CD4-positive, alpha-beta T cell (primary cell): ENCODE data around the gene MYO1B. TPM values are rescaled to one million over a fixed set of nuclear protein-coding genes. Genes with fewer than 3 reads are reported as not detected.

Source experiments
- ATAC-seq: fragments of 200-7000 bp; cut with Tn5 transposase; one replicate; pipeline ENCODE4 v1.10.0; 2022; ENCODE audit warnings: mild to moderate bottlenecking; ENCODE audit not compliant: poor library complexity
- CTCF ChIA-PET: fragments of 350-600 bp; sonication (Branson Sonifier 250); formaldehyde crosslinking; loops from one replicate; lab custom pipeline; 2021; ENCODE audit warnings: antibody characterized with exemption, inconsistent platforms; lab: Charles Lee
- POLR2A ChIA-PET: fragments of 350-600 bp; sonication (Branson Sonifier 250); formaldehyde crosslinking; loops from one replicate; lab custom pipeline; 2021; ENCODE audit warnings: antibody characterized with exemption, inconsistent platforms; lab: Charles Lee
- DNase-seq, 14 experiments: peaks; one replicate each; pipeline ENCODE4 v3.0.0-alpha.2; 2013 to 2020; ENCODE audit warnings: mixed read lengths in 2 of 14
- H3K27ac ChIP-seq, 2 donors: one replicate each; pipeline versions ENCODE4 v1.5.1 to v1.7.0; 2013; ENCODE audit warnings: low read length in 2 of 2, low read depth in 1 of 2, mild to moderate bottlenecking in 1 of 2
- H3K27me3 ChIP-seq, 2 experiments: 1 replicate in 1 of 2; 2 replicates in 1 of 2; pipeline versions ENCODE4 v1.6.1 to v1.7.0; 2013; ENCODE audit warnings: low read length in 2 of 2, control low read depth in 1 of 2, mild to moderate bottlenecking in 1 of 2, moderate library complexity in 1 of 2; ENCODE audit not compliant: insufficient read depth in 2 of 2, control insufficient read depth in 1 of 2
- H3K36me3 ChIP-seq: one replicate; pipeline ENCODE4 v1.6.1; 2013; ENCODE audit warnings: low read length, control low read depth; ENCODE audit not compliant: insufficient read depth
- H3K4me1 ChIP-seq: one replicate; pipeline ENCODE4 v1.6.1; 2013; ENCODE audit warnings: low read length, control low read depth; ENCODE audit not compliant: insufficient read depth
- H3K4me3 ChIP-seq: one replicate; pipeline ENCODE4 v1.5.1; 2013; ENCODE audit warnings: mild to moderate bottlenecking, low read length, moderate library complexity
- H3K9me3 ChIP-seq, 2 experiments: 1 replicate in 1 of 2; 2 replicates in 1 of 2; pipeline versions ENCODE4 v1.6.1 to v1.7.0; 2013; ENCODE audit warnings: low read length in 2 of 2, mild to moderate bottlenecking in 2 of 2, control low read depth in 1 of 2, moderate library complexity in 1 of 2; ENCODE audit not compliant: control insufficient read depth in 1 of 2, insufficient read depth in 1 of 2
- H3K27ac Mint-ChIP-seq: one replicate; pipeline ENCODE4 v1.8.0; 2020; ENCODE audit warnings: mixed read lengths
- H3K27me3 Mint-ChIP-seq: one replicate; pipeline ENCODE4 v1.8.0; 2021; ENCODE audit warnings: mixed read lengths
- H3K36me3 Mint-ChIP-seq: one replicate; pipeline ENCODE4 v1.8.0; 2021; ENCODE audit warnings: low read depth, mixed read lengths
- H3K4me1 Mint-ChIP-seq: one replicate; pipeline ENCODE4 v1.8.0; 2021; ENCODE audit warnings: low read depth, mixed read lengths
- H3K4me3 Mint-ChIP-seq: one replicate; pipeline ENCODE4 v1.8.0; 2020; ENCODE audit warnings: mild to moderate bottlenecking, mixed read lengths
- H3K9me3 Mint-ChIP-seq: one replicate; pipeline ENCODE4 v1.8.0; 2020; ENCODE audit warnings: mixed read lengths
- CTCF ChIP-seq: fragments of 200-600 bp; IDR thresholded peaks from one replicate; pipeline ENCODE4 v1.8.0; 2022; ENCODE audit warnings: antibody characterized with exemption, mild to moderate bottlenecking
- intact Hi-C, 2 experiments: fragments of 100-400 bp; cut with DNase I in 1 of 2; cut with micrococcal nuclease in 1 of 2; formaldehyde crosslinking; loops; one replicate each; pipeline versions ENCODE4 v1.15.1 to v1.9.0; 2023 to 2025; cut with DNase I, micrococcal nuclease
- total RNA-seq, 174 experiments: library from RNA in 2 of 174; stranded (reverse) in 2 of 174; gene quantifications; one replicate each; pipeline ENCODE4 v1.2.3 and lab custom pipeline; 2021 to 2026

The MYO1B gene
- total RNA-seq, 2 experiments from 2014 or later, result 0.98 to 1.3 TPM

- Mint-ChIP-seq H3K36me3 (no peaks in the 10 kb centered on the region), H3K4me3 (no peak overlapping the region), H3K9me3 (no peaks in the 10 kb centered on the region), H3K27me3 (no peaks in the 10 kb centered on the region), H3K27ac (no peak overlapping the region), H3K4me1 (no peaks in the 10 kb centered on the region)
- no peaks in the 10 kb centered on the region for H3K9me3 ChIP-seq
- POLR2A ChIA-PET, result no interaction called here
- ATAC-seq (no peak), DNase-seq (no peak)
- CTCF ChIA-PET, result no interaction called here
- intact Hi-C loops, result no loop called here
- H3K4me1 ChIP-seq, result no peaks in the 10 kb centered on the region
- no peaks in the 10 kb centered on the region for H3K36me3 ChIP-seq
- H3K27ac ChIP-seq, result no peak overlapping the region
- no peak overlapping the region for H3K4me3 ChIP-seq
- no peaks in the 10 kb centered on the region for H3K27me3 ChIP-seq
- TF ChIP-seq CTCF, result no peak
Measured at GRCh38 chr2:191262436-191262835, 17.2 kb downstream of the MYO1B start.

GRCh38 chr2:191263050-191263449, 17.8 kb downstream of the MYO1B start:
- Mint-ChIP-seq H3K27me3 (no peaks in the 10 kb centered on the region), H3K36me3 (no peaks in the 10 kb centered on the region), H3K27ac (no peak overlapping the region), H3K4me1 (no peaks in the 10 kb centered on the region), H3K9me3 (no peaks in the 10 kb centered on the region), H3K4me3 (no peak overlapping the region)
- H3K9me3 ChIP-seq, result no peaks in the 10 kb centered on the region
- ChIA-PET CTCF (no interaction called here), POLR2A (no interaction called here)
- H3K36me3 ChIP-seq, result no peaks in the 10 kb centered on the region
- no peak overlapping the region for H3K27ac ChIP-seq
- no peak for TF ChIP-seq CTCF
- DNase-seq (no peak), ATAC-seq (no peak)
- H3K27me3 ChIP-seq, result no peaks in the 10 kb centered on the region
- no peak overlapping the region for H3K4me3 ChIP-seq
- intact Hi-C loops, result no loop called here
- H3K4me1 ChIP-seq, result no peaks in the 10 kb centered on the region

GRCh38 chr2:191264647-191265081, 19.5 kb downstream of the MYO1B start:
- TF ChIP-seq CTCF, result no peak
- no peaks in the 10 kb centered on the region for H3K4me1 ChIP-seq

More at GRCh38 chr2:191264647-191265081, 19.5 kb downstream of the MYO1B start:
- Histone ChIP-seq H3K36me3 (no peaks in the 10 kb centered on the region), H3K4me3 (no peak overlapping the region), H3K27me3 (no peaks in the 10 kb centered on the region), H3K9me3 (no peaks in the 10 kb centered on the region), H3K27ac (no peak overlapping the region)
- no peaks in the 10 kb centered on the region for H3K4me1 Mint-ChIP-seq
- H3K4me3 Mint-ChIP-seq, result no peak overlapping the region
- H3K27me3 Mint-ChIP-seq, result no peaks in the 10 kb centered on the region
- POLR2A ChIA-PET, result interaction anchor here (0.6 kb wide), 1 partner anchor 16 kb away, joined by 3 read pairs; no protein-coding TSS in a partner anchor
- H3K9me3 Mint-ChIP-seq, result no peaks in the 10 kb centered on the region
- CTCF ChIA-PET, result interaction anchor here (0.7 kb wide), 1 partner anchor 424 kb away, joined by 3 read pairs; no protein-coding TSS in a partner anchor
- intact Hi-C loops, result no loop called here
- DNase-seq (no peak), ATAC-seq (no peak)
- H3K27ac Mint-ChIP-seq, result no peak overlapping the region
- H3K36me3 Mint-ChIP-seq, result no peaks in the 10 kb centered on the region
